HG02981 (cell line): Measurements from ENCODE around the gene FAM72B.
"Not testable (repeated sequence)": the region's sequence is repeated elsewhere in the genome, so short reads cannot be mapped to it uniquely, and the experiment has no call there.

ENCODE experiments used
- ATAC-seq: cut with Tn5 transposase; IDR thresholded peaks from one replicate; pipeline ENCODE4 v1.9.1; 2021; ENCODE audit warnings: mild to moderate bottlenecking, moderate library complexity; ENCODE audit not compliant: unreplicated experiment

The FAM72B gene

DNA sequence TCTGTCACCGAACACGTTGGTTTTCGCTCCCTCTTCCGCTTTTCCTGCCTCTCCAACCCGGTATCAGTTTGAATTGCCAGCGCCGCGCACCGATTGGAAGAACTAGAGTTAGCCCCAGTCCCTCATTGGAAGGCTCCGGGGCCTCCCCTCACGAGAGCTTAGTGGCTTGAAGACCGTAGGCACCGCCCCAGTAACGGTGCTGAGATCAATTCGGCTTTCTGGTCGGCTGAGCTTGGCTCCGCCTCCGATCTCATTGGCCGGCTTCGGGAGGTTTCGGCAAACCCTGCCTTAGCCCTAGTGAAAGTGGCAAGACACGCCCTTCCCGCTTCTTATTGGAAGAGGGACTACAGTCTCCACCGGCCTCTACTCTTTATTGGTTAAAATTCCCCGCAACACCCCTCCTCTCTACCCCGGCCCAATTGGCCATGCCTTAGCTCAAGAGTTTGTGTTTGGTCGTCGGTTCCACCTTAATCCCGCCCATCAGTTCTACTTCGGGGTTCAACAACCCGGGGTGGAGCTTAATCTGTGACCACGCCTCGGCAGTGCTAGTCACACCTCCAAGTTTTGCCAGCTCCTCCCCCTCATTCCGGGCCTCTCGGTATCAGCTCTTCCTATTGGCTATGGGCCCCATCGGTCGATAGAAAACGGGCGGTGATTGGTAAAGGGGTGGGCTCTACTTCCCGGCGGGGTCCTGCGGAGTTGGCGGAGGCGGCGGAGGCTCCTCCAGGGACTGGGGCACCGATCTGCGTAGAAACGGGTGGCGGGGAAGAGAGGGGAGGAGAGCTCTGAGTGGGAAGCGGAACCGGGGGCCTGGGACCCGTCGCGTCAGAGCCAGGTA lies at the start of gene FAM72B, which contains the start of gene SRGAP2C:
Gene FAM72B (minus strand): TSS at position 51 of the 838 bp plus-strand sequence. CDS start 851 bp downstream, outside the sequence.
Gene SRGAP2C (plus strand): TSS at position 686 of the 838 bp plus-strand sequence. CDS start 2,472 bp downstream, outside the sequence.
- peak; percentile 78 for ATAC-seq

DNA sequence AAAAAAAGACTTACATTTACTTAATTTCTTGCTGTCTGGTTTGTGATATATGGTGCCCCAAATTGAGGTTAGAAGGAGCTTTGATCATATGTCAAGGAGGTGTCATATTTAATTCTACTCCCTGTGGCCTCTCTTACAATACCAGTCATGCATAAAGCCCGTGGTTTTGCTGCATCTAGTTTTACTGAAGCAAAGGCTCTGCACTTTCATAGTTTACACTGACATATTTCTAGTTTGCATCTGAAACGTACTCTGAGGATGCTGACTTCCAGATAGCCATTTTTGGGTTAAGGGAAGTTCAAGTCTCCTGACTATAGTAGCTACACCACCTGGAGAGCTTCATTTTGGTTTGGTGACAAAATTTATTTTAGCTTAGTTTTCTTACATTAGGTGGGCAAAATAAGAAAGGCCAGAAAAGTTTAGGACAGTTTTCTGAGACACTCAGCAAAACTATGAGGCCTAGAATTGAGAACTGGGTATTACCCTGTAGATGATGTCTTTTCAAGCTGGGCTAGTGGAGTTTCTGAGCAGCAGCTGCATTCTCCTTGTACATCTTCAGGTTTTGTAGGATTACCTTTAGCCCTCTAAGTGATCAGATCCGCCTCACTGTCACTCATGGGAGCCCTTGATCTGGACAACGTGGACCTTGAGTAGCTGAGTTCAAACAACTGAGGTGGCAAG lies 48.4 kb upstream of the FAM72B start:
- ATAC-seq = not testable (repeated sequence)

DNA sequence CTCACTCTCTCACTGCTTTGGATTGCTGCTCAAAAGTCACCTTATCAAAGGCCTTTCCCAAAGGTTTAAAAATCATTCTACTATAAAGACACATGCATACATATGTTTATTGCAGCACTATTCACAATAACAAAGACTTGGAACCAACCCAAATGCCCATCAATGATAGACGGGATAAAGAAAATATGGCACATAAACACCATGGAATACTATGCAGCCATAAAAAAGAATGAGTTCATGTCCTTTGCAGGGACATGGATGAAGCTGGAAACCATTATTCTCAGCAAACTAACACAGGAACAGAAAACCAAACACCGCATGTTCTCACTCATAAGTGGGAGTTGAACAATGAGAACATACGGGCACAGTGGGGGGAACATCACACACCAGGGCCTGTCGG lies 46.5 kb upstream of the FAM72B start:
- ATAC-seq = not testable (repeated sequence)

DNA sequence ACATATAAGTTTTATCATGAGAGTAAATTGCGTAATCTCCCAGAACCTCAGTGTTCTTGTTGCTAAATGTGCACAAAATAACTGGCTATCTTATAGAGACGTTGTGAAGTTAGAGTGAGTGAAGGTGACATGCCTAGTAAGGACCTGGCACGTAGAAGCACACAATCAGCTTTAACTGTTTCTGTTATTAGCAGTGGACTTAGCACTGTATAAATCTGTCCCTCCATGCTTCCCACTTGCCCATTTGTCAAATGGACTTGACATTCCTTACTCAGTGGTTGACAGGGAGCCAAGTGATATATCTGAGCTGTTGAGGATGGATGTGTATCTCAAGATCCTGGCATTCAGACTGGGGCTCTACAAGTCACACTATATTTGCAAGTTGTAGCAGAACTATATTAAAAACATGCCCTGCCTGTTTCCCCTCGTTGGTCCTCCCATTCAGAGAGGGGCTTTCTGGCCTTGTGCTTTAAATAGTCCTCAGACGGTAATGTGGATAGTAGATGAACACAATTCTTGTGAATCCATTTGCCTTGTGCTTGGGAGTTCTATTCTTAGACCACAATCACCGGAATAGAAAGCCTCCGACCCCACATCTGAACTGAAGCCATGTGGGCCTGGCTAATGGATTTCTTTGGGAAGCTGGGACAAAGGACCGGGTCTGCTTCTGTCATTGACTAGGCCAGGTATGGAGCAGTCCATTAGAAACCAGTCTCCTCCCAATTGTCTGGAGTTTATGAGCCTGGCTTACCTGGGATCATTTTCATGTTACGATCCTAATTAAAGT lies 43.6 kb upstream of the FAM72B start:
- ATAC-seq = not testable (repeated sequence)

DNA sequence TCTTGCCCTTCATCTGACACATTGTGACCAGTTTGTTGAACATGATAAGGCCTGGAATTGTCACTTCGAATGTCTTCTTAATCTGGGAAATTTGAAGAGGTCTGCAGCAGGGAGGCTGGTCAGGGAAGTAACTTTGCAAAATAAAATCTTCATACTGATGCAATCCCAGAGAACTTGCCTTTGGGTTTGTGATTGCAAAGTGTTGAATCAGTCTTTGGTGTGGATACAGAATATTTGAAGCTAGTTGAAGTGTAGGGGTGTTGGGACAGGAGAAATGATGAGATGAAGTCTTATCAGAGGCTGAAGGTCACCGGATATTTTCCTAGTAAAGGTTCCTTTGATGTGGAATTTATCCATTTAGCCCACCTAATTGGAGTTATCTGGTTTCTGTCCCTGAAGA lies 42.8 kb upstream of the FAM72B start:
- ATAC-seq = not testable (repeated sequence)

- not testable (repeated sequence) for ATAC-seq
These were observed 42.3 kb upstream of the FAM72B start for GRCh38 chr1:121226295-121226904.

DNA sequence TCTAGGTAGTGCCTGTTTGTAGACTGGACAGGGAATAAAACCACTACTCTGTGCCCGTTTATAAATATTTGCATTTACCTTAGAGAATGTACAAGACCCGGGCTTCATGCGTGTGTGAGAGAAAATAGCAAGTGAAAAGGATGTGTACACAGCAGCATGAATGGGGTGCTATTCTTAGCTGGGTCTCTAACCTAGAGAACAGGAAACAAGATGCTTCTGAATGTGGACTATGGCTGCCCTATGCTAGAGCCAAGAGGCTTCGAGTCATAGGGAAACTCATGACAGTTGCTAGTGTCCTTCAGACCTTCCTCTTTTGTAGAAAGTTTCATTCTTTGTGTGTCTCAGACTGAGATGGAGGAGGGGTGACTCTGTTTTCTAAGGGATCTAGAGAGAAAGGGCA lies 40.6 kb upstream of the FAM72B start:
- ATAC-seq = peak; percentile 99

- peak; percentile 49 for ATAC-seq
These were observed 37.6 kb upstream of the FAM72B start for GRCh38 chr1:121221770-121222169.

DNA sequence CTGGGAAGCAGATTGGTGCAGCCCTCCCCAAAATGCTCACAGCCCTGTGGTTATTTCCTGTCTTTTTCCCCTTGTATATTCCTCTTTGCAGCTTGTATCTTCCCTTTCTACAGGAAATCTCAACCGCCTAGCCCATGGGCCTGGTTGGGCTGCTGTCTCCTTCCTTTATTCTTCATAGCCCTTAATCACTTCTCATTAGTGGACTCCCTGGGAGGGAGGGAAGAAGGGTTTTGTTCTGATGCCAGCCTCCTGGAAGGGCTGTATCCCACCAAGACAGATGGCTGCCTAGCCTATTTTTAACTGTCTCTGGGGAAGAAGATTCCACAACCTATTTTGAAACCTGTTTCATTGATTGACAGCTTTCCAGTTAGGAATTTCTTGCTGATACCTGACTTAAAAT lies 32.5 kb upstream of the FAM72B start:
- not testable (repeated sequence) for ATAC-seq

DNA sequence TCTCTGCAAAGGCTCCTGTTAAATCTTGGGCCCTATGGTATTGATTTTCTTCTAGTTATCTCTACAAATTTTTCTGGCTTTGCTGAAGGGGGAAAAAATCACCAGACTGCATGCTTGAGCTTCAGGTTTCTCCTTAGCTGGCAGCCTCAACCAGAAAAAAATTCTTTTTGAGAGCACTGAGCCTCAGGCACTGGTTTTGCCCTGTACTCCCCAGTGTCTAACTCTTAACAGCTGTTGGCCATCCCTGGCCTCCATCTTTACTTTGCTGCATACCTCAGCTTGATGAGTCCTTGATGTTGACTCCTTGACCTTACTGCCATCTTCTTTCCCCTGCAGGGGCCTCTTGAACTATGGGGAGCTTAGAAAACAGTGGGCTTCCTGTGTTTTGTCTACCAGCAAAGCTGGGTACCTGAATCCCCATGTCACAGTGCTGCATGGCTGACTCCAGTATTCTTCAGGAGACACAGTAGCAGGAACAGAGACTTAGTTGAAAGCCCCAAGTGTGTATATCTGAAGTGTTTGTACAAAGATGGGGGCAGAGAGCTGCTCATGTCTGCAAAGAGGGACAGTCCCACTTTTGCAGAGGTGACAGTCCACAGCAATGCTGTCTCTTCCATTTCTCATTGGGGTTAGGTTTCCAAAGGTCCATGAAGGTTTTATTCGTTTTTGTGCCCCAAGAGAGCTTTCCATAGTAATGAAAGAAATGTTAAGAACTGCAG lies 31.7 kb upstream of the FAM72B start:
- ATAC-seq = not testable (repeated sequence)

DNA sequence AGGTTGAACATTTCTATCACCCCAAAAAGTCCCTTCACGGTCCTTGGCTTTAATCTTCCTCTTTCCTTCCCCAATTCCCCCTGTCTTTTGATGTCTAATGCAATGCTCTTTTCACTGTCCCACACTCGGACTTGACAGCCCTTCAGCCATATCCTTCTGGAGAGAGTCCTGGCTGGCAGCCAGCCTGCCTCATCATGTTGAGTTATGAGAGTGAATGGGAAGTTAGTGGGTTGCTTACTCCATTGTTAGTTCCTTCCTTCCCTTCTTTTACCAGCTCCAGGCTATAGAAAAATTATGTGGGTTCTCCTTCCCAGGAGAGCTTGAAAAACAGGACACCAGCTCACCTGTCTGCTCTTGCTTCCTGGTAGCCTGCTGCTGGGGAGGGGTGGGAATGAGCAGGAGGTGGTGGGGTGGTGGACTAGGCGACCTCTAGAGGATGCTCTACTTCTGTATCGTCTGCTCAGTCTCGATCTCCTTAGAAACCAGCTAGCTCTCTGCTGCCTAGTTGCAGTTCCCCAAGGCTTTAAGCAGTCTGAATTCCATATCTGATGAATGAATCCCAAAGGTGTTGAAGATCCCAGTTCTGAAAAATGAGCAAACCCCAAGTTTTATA lies 30.5 kb upstream of the FAM72B start:
- ATAC-seq = not testable (repeated sequence)

- not testable (repeated sequence) for ATAC-seq
These were observed 29.4 kb upstream of the FAM72B start for GRCh38 chr1:121213491-121213890.

DNA sequence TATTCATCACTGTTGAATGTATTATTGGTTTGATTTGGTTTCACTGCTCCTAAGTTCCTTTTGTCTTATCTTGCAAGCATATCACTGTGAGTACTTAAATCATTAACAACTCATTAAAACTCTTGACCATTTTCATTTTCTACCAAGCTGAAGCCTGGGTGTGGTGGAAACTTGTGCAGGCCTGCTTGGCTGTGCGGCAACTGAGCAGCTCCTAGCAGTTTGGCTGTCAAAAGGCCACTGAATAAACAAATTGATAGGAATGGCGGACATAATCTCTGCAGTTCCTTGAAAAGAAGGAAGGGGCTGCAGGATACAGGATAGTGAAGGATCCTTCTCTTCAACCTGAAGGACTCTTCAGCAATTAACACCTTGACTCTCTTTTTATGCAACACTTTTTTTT lies 26.6 kb upstream of the FAM72B start:
- ATAC-seq = not testable (repeated sequence)

DNA sequence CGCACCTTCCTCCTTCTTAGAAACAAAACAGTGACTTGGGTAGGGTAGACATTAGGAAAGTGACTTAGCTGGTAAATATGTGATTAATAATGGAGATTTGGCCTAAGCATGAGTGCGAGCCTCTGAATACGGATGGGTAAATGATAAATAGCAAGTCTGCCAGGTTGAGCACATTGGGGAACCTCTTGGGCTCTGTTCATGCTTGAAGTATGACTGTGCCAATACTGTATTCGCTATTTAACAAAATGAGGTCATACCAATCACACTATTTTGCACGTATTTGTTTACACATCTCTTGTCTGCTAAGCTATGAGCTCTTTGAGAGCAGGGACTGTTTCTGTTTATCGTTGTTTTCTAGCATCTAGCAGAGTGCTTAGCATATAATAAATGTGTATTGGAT lies 24.2 kb upstream of the FAM72B start:
- not testable (repeated sequence) for ATAC-seq

- not testable (repeated sequence) for ATAC-seq
These were observed 23.2 kb upstream of the FAM72B start for GRCh38 chr1:121207328-121207727.

- not testable (repeated sequence) for ATAC-seq
These were observed 21.9 kb upstream of the FAM72B start for GRCh38 chr1:121205786-121206711.

DNA sequence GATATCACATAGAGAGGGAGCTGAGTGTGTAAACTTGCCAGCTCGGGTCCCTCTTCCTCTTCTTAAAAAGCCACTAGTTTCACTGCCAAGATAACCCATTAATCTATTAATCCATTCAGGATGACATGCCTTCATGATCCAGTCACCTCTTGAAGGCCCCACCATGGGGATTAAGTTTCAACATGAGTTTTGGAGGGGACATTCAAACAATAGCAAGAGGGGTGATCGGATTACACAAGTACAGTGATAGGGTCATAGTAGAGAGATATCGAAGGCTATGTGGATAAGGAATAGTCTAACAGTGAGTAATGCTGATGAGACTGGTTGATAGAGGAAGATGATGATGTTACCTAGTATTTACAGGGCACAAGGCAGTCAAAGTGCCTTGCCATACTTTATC lies 18.8 kb upstream of the FAM72B start:
- not testable (repeated sequence) for ATAC-seq
